Omental fat pad (tissue), 4 donors: ENCODE data around the gene TTC17. TPM values are rescaled to one million over a fixed set of nuclear protein-coding genes. Genes with fewer than 3 reads are reported as not detected.
A peak's percentile ranks its signal among the peaks of the same experiment; 100 is the strongest.

Experiments
- ATAC-seq: fragments of 150-250 bp; one replicate; pipeline ENCODE4 v1.9.1; 2016; ENCODE audit warnings: mild to moderate bottlenecking, moderate library complexity; ENCODE audit not compliant: low FRiP score
- DNase-seq: peaks from one replicate; pipeline ENCODE4 v3.0.0-alpha.2; 2019; ENCODE audit warnings: low spot score
- total RNA-seq, 4 donors: library from RNA; depleted of rRNA; stranded (reverse); fragments of >200 nt; gene quantifications; one replicate each; pipeline ENCODE4 v1.1.0, GENCODE V29; 2016
- TF ChIP-seq, protein P1 (sequence below), 3 donors: fragments of 450-650 bp; IDR thresholded peaks; one replicate each; pipeline ENCODE4 v1.5.1; 2016 to 2017; ENCODE audit warnings: antibody characterized with exemption in 3 of 3, mild to moderate bottlenecking in 3 of 3, moderate library complexity in 2 of 3

The TTC17 gene
- total RNA-seq, 4 donors from 2014 or later, result 78.4 to 180 (median 97.9) TPM

DNA sequence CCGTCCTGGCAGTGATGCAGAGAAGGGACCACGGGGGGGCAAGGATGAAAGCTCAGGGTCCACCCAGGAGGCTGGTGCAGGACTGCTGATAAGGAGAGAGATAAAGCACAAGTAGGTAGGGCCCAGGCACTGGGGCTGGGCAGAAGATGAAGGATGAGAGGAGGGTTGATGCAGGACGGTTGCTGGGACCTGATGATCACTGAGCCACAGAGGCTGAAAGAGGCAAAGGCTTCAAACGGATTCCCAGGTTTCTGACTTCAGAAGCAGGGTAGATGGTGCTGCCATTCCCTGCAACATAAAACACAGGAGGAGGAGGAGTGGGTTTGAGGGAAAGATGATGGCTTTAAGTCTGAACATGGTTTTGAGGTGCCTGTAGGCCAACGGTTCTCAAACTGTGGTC, 148.5 kb downstream of the TTC17 start:
- ATAC-seq, result no peak
- DNase-seq, result no peak
- TF ChIP-seq, protein P1, sequence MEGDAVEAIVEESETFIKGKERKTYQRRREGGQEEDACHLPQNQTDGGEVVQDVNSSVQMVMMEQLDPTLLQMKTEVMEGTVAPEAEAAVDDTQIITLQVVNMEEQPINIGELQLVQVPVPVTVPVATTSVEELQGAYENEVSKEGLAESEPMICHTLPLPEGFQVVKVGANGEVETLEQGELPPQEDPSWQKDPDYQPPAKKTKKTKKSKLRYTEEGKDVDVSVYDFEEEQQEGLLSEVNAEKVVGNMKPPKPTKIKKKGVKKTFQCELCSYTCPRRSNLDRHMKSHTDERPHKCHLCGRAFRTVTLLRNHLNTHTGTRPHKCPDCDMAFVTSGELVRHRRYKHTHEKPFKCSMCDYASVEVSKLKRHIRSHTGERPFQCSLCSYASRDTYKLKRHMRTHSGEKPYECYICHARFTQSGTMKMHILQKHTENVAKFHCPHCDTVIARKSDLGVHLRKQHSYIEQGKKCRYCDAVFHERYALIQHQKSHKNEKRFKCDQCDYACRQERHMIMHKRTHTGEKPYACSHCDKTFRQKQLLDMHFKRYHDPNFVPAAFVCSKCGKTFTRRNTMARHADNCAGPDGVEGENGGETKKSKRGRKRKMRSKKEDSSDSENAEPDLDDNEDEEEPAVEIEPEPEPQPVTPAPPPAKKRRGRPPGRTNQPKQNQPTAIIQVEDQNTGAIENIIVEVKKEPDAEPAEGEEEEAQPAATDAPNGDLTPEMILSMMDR (IDR thresholded peaks at IDR 0.05), result no peak

DNA sequence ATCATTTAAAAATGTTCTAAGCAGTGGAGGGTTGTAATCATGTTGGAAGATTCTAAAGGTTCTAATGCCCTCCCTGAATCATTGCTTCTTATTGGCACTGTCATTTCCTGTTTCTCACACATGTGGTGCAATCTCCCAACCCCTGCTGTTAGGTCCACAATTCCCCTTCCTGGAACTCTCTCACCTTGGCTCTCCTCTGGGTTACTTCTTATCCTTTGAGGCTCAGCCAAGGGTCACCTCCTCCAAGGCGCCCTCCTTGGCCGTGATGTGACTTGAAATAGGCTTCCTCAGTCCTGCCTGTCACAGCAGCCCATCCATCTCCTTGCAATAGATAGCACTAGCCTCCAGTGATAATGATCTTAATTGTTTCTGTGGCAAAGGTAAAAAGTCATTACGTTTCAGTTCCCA, 149.8 kb downstream of the TTC17 start:
- ATAC-seq (peak; percentile 40), DNase-seq (no peak)
- TF ChIP-seq, protein P1 (IDR thresholded peaks at IDR 0.05), result no peak

DNA sequence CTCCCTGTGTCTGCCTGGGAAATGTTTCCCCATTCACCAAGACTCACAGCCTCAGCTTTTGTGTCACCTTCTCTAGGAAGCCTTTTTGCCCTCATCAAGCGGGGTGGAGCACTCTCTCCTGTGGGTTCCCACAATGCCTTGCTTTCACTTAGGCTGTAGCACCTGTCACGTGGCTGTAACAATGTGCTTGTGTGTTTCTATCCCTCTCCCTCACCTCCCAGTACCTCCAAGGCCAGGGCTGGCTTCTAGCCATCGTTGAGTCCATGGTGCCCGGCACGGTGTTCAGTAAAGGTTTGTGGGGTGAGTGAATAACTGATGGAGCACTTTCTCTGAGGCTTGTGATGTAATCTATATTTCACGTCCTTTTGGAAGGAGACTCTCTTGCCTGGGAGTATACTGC, 153.2 kb downstream of the TTC17 start:
- TF ChIP-seq, protein P1 (IDR thresholded peaks at IDR 0.05), result no peak
- no peak for DNase-seq
- no peak for ATAC-seq

DNA sequence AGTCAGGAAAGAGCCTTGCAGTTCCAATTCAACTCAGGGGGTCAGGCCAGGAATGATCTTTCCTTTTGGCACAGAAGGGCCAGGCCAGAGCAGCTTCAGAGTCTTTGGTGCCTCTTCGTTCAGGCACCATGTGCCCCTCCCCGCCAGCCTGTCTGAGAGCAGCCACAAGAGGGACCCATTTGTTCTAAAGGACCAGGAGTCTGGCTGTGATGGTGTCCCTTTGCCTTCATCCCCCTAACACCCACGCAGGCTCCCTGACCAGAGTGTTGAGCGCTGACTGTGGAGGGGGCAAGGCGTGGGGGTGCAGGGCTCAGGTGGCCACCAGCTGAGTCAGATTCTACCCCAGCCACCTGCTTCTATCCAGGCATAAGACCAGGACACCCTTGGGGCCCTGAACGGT, 156.4 kb downstream of the TTC17 start:
- TF ChIP-seq, protein P1 (IDR thresholded peaks at IDR 0.05), result no peak
- ATAC-seq (no peak), DNase-seq (no peak)

DNA sequence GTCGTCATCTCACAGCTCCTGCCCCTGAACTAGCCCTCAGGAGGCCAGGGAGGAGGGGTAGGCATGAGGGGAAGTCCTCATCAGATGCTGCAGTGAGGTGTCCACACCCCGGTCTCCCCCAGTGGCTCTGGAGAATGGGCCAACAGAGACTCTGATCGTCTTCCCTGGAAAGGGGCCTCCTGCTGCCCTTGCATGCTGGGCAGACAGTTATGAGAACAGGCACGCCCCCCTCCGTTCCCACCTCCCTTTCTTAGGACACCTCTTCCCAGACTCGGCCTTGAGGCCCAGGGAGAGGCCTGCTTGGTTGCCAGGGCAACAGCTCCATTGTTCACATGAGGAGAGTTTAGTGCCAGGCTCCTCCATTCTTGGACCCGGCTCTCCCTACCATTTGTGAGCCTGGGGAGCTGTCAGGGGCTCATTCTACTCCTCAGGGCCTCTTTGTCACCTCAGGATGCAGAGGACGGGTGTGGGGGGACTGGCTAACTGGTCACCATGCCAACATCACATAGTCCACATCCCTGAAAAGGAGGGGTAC, 157.7 kb downstream of the TTC17 start:
- TF ChIP-seq, protein P1 (IDR thresholded peaks at IDR 0.05), result no peak
- DNase-seq (no peak), ATAC-seq (no peak)

DNA sequence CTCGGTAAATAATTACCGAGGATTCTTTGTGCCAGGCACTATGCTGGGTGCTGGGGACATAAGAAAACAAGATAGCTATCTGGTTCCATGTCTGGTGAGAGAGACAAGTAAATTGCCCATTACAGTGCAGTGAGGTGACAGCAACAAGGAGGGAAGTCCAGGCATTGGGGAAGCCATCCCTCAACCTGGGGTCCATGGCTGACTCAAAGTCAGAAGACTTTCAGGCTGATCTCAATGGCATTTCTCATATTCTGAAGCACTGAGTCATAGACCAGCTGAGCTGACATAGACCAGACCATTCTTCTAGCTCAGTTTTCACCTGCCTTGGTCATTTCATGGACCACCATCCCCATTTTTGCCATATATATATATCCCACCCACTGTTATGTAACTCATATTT, 158.8 kb downstream of the TTC17 start:
- ATAC-seq (no peak), DNase-seq (no peak)
- TF ChIP-seq, protein P1 (IDR thresholded peaks at IDR 0.05), result no peak

DNA sequence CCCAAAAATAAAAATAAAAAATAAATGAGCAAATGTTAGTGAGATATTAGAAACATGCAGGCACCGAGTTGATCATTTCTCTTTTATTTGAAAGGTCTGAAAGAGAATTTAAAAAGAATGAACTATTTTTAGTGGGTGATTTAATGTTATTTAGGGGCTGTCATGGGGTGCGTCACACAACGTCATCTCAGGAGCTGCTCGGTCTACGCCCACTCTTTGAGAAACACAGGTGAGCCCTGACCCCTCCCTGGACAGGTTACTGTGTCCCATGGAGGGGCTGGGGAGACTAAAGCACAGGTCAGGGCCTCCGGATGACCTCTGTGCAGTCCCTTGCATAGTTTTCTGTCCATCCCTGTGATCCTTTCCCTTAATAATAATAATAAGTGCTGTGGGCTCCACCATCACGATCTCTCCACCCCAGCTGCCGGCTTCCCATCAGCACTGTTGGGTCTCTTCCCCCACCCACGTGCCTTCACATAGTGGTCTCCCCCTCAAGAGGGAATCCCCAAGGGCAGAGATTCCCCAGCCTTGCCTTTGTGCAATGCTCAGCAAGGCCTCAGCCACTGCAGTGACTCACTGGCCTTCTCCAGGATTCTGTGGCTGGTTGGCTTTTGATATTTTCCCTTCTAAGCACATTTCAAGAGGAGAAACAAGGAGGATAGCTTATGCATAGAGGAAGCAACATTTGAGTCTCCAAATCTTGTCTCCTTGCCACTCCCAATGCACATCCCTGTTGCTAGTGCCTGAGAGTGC, 159.9 kb downstream of the TTC17 start:
- no peak for ATAC-seq
- no peak for DNase-seq
- TF ChIP-seq, protein P1 (IDR thresholded peaks at IDR 0.05), result no peak
